Measurements from ENCODE around the gene ADAMTSL1. TPM values are rescaled to one million over a fixed set of nuclear protein-coding genes. Genes with fewer than 3 reads are reported as not detected.

ADAMTSL1 gene
- total and polyA plus RNA-seq, 2 experiments from 2014 or later, result 2.3 to 5.0 TPM

DNA sequence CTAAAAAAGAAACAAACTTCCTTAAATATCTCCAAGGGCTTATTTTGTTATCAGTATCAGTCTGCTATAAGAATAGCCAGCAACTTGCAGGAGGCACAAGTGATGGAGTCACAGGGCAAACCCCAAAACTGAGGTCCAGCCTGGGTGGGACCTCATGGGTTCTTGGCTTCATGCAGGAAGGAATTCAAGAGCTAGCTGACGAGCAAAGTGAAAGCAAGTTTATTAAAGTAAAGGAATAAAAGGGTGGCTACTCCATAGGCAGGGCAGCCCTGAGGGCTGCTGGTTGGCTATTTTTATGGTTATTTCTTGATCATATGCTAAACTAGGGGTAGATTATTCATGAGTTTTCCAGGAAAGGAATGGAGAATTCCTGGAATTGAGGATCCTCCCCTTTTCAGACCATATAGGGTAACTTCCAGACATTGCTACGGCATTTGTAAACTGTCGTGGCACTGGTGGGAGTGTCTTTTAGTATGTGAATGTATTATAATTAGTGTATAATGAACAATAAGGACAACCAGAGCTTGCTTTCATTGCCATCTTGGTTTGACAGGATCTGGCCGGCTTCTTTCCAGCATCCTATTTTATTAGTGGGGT, 231.9 kb downstream of the ADAMTSL1 start:
- ATAC-seq (no peak), DNase-seq (ENCODE audit: low spot score) (no peak)
- H3K4me1 Mint-ChIP-seq, result peaks cover 5% of the 10 kb centered on the region; the same call in 2 of the 3 replicates

More for the DNA sequence above, 231.9 kb downstream of the ADAMTSL1 start:
- 0 out of 2 replicates have a peak overlapping the region, but pooled peaks have one; percentile 57 for H3K27ac ChIP-seq (ENCODE audit: low read depth)
- Mint-ChIP-seq H3K9me3 (peaks cover 18% of the 10 kb centered on the region), H3K36me3 (ENCODE audit: low read depth) (peaks cover 16% of the 10 kb centered on the region), H3K4me3 (no peak overlapping the region), H3K27me3 (ENCODE audit: insufficient read depth, low read depth, poor library complexity) (peaks cover 1% of the 10 kb centered on the region), H3K27ac (no peak overlapping the region)
- no peak overlapping the region for H3K4me2 ChIP-seq
- TF ChIP-seq, protein P1, sequence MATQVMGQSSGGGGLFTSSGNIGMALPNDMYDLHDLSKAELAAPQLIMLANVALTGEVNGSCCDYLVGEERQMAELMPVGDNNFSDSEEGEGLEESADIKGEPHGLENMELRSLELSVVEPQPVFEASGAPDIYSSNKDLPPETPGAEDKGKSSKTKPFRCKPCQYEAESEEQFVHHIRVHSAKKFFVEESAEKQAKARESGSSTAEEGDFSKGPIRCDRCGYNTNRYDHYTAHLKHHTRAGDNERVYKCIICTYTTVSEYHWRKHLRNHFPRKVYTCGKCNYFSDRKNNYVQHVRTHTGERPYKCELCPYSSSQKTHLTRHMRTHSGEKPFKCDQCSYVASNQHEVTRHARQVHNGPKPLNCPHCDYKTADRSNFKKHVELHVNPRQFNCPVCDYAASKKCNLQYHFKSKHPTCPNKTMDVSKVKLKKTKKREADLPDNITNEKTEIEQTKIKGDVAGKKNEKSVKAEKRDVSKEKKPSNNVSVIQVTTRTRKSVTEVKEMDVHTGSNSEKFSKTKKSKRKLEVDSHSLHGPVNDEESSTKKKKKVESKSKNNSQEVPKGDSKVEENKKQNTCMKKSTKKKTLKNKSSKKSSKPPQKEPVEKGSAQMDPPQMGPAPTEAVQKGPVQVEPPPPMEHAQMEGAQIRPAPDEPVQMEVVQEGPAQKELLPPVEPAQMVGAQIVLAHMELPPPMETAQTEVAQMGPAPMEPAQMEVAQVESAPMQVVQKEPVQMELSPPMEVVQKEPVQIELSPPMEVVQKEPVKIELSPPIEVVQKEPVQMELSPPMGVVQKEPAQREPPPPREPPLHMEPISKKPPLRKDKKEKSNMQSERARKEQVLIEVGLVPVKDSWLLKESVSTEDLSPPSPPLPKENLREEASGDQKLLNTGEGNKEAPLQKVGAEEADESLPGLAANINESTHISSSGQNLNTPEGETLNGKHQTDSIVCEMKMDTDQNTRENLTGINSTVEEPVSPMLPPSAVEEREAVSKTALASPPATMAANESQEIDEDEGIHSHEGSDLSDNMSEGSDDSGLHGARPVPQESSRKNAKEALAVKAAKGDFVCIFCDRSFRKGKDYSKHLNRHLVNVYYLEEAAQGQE (IDR thresholded peaks at IDR 0.05; ENCODE audit: unreplicated experiment), result no peak
- TF ChIP-seq ZNF114 (CRISPR knock-in tag; IDR thresholded peaks at IDR 0.05) (no peak), CREB1 (CRISPR knock-in tag; IDR thresholded peaks at IDR 0.05; ENCODE audit: low read depth) (no peak), POLR2AphosphoS5 (IDR thresholded peaks at IDR 0.05; ENCODE audit: low read depth) (no peak), NANOG (IDR thresholded peaks at IDR 0.05; ENCODE audit: borderline replicate concordance) (no peak), CTCF (conservative IDR thresholded peaks at IDR 0.05; ENCODE audit: low read depth in 2 of 2) (no peak), JUNB (IDR thresholded peaks at IDR 0.05; ENCODE audit: unreplicated experiment) (no peak), ZNF462 (CRISPR knock-in tag; IDR thresholded peaks at IDR 0.05) (no peak), EZH2 (IDR thresholded peaks at IDR 0.05; ENCODE audit: low read depth, unreplicated experiment) (no peak), EZH2phosphoT487 (IDR thresholded peaks at IDR 0.05; ENCODE audit: unreplicated experiment) (no peak), ZNF331 (CRISPR knock-in tag; IDR thresholded peaks at IDR 0.05; ENCODE audit: low read depth) (no peak), STAT1 (IDR thresholded peaks at IDR 0.05; ENCODE audit: unreplicated experiment) (no peak)
- TF ChIP-seq, protein P2, sequence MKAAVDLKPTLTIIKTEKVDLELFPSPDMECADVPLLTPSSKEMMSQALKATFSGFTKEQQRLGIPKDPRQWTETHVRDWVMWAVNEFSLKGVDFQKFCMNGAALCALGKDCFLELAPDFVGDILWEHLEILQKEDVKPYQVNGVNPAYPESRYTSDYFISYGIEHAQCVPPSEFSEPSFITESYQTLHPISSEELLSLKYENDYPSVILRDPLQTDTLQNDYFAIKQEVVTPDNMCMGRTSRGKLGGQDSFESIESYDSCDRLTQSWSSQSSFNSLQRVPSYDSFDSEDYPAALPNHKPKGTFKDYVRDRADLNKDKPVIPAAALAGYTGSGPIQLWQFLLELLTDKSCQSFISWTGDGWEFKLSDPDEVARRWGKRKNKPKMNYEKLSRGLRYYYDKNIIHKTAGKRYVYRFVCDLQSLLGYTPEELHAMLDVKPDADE (IDR thresholded peaks at IDR 0.05), result no peak
- H3K27me3 ChIP-seq (ENCODE audit: insufficient read depth), result no peaks in the 10 kb centered on the region
- H3K4me1 ChIP-seq (ENCODE audit: insufficient read depth), result no peaks in the 10 kb centered on the region
- no peaks in the 10 kb centered on the region for H3F3A ChIP-seq (replicated peaks; ENCODE audit: low read depth)
- H3K9me2 ChIP-seq (ENCODE audit: insufficient read depth), result no peaks in the 10 kb centered on the region; the same call in 1 of the 2 replicates
- no peak overlapping the region for H3K4me3 ChIP-seq
- H3K79me2 ChIP-seq (replicated peaks; ENCODE audit: insufficient read depth), result no peaks in the 10 kb centered on the region
- H2AFZ ChIP-seq, result no peak overlapping the region
- H3K36me3 ChIP-seq (ENCODE audit: insufficient read depth), result no peaks in the 10 kb centered on the region
- H4K20me1 ChIP-seq (replicated peaks; ENCODE audit: insufficient read depth), result no peaks in the 10 kb centered on the region
